HL-60 (cell line): ENCODE data around the gene KATNAL2.

ENCODE experiments used
- POLR2AphosphoS5 ChIP-seq: IDR thresholded peaks from 2 replicates; pipeline ENCODE4 v1.6.1; 2012; ENCODE audit warnings: low read depth
- TF ChIP-seq, protein P1 (sequence below): IDR thresholded peaks from one replicate; pipeline ENCODE4 v1.5.1; 2011; ENCODE audit warnings: low read length, control low read depth, inconsistent platforms; ENCODE audit not compliant: insufficient read depth

DNA sequence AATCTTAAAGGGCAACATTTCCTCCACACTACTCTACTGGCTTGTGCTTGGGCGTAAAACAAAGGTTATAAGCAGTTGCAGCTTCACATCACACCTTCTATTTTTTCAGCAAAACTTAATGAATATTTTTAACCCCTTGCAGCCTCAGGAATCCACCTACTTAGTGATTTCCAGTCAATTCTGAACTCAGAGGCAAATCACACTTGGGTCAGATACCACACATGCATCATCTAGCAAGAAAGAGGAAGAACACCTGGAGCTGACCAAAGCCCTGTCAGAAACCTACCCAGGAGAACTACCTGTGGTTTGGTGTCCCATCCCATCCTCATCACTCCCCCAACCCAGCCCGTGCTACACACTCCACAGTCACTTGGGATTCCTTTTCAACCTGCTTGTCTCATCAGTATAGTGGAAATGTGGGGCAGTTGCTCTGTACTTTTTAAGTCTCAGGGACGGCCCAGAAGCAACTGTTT is 25.6 kb upstream of the KATNAL2 start:
- TF ChIP-seq, protein P1, sequence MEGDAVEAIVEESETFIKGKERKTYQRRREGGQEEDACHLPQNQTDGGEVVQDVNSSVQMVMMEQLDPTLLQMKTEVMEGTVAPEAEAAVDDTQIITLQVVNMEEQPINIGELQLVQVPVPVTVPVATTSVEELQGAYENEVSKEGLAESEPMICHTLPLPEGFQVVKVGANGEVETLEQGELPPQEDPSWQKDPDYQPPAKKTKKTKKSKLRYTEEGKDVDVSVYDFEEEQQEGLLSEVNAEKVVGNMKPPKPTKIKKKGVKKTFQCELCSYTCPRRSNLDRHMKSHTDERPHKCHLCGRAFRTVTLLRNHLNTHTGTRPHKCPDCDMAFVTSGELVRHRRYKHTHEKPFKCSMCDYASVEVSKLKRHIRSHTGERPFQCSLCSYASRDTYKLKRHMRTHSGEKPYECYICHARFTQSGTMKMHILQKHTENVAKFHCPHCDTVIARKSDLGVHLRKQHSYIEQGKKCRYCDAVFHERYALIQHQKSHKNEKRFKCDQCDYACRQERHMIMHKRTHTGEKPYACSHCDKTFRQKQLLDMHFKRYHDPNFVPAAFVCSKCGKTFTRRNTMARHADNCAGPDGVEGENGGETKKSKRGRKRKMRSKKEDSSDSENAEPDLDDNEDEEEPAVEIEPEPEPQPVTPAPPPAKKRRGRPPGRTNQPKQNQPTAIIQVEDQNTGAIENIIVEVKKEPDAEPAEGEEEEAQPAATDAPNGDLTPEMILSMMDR, result no peak
- no peak for TF ChIP-seq POLR2AphosphoS5
